ENCODE measurements around the gene FAM162A.
A peak's percentile ranks its signal among the peaks of the same experiment; 100 is the strongest.

The FAM162A gene

DNA sequence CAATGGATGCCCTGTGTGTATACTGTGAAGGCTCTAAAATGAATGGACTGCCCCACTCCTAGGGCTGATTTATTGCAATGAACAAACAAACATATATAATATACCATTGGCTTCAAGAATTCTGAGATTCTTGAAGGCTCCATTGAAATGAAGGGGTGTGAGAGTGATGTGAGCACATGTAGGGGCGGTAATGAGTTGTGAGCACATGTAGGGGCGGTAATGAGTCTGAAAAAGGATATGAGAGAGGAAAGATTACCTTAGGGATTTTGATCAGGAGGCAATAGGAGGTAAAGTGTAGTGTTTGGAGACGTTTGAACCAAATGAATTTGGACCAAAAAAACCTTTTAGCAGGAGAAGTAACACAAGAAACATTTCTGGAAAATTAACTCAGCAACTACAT lies 3.7 kb downstream of the FAM162A start:
- no peak for DNase-seq (ENCODE audit: low read depth in 2 of 2)

DNA sequence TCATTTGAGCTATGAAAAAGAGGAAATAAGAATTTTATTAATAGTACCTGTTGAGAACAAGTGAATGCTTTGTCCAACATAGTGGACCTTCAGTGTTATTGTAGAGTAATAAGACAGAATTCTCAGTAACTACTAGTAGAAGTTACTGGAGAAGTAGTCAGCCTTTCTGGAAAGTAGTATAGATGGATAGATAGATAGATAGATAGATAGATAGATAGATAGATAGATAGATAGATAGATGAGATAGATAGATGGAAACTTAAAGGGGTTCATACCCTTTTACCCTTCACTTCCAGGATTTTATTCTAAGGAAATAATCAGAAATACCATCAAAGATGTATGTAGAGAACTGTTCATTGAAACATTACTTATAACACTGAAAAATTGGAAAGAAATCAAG lies 5.2 kb downstream of the FAM162A start:
- no peak for DNase-seq (ENCODE audit: low read depth in 2 of 2)

DNA sequence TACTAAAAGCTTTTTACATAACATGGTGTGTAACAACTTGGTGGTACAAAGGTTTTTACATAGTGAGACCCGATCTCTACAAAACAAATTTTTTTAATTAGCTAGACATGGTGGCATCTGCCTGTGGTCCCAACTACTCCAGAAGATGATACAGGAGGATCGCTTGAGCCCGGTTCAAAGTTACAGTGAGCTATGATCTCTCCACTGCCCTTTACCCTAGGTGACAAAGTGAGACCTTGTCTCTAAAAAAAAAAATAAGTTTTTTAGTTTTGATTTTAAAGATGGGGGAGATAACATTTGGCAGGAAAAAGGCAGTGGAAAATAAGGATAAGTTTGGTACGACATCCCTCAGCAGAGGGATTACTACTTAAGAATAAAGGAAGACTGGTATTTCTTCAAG lies 5.9 kb downstream of the FAM162A start:
- no peak for DNase-seq (ENCODE audit: low read depth in 2 of 2)

DNA sequence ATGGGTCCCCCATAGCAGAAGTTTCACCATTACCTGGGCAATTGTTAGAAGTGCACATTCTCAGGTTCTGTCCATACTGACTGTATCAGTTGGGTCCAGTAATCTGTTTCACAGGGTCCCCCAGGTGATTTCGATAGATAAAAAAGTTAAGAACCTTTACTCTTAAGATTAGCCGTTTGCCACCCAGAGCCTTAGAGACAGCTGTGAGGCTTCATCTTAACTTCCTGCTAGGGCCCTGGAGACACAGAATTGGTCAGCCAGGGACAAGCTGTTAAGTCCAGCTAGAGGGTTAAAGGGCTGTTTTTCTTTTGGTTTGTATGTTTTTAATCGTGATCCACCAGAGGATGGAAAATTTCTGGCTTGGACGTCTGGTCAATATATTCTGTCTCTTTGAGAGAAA lies 6.7 kb downstream of the FAM162A start:
- no peak for DNase-seq (ENCODE audit: low read depth in 2 of 2)

DNA sequence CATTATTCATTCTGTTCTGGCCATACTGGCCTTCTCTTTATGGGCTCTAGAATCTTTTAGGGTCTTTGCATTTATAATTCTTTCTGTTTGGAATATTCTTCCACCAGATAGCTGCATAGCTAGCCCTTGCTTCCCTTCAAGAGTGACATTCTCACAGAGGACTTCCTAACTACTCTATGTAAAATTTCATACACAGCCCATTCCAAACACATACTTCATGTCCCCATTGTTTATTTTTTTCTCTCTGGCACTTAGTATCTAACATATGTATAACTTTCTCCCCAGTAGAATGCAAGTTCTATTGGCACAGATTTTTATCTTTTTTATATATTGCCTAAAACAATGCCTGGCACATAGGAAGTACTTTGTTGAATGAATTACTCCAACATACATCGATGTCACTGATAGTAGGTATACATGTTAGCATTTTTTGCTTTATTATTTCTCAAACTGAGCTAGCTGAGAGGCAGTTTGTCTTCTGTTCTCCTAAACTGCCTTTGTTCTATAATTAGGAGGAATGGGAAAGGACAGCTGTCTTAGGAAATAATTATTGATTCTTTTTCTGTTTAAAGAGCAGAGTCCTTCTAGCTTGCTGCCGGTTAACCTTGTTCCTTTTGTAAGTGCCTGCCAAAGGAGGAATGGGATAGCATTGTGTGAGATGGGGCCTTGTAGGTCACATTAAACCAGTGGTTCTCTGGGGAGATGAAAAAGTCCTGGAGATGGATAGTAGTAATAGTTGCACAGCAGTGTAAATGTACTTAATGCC lies 7.9 kb downstream of the FAM162A start:
- no peak for DNase-seq (ENCODE audit: low read depth in 2 of 2)

DNA sequence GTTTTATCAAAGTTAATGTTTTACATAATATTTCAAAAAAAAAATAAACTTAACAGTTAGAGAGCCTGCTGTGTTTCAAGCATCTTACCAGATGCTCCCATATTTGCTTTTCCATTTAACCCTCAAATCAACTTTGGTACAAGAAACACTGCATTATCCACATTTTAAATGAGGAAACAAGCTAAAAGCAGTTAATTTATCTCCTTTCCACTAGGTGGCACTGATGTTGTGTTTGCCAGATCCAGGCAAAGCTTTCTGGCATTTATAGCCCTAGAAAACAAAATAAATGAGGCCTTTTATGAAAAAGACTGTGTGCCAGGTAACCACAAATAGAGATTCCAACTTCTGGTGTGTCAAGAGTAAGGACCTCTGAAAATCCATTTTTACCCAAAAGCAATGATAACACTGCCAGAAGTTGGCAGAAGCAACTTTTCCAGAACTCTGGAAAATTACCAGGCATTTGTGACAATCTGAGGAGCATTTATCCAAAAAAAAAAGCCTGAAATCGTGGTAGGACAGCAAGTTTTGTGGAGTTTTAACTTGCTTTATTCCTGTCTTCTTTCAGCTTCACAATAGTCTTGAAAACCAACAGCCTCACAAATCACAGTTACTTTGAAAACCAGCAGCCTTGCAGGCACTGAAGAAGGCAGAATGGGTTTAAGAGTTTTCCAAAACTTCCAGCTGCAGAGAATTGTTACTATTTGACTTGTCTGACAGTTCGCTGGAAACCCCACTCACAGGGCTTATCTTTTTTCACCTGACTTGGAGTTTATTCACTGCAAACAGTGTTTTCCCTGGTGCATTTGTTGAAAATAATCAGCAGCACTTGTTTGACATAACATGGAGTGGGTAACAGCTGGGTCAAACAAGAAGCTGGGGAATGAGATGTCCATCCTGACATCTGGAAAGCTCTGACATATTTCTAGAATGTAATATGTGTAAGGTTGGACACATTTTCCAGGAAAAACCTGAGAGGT lies 9.2 kb downstream of the FAM162A start:
- no peak for DNase-seq (ENCODE audit: low read depth in 2 of 2)

DNA sequence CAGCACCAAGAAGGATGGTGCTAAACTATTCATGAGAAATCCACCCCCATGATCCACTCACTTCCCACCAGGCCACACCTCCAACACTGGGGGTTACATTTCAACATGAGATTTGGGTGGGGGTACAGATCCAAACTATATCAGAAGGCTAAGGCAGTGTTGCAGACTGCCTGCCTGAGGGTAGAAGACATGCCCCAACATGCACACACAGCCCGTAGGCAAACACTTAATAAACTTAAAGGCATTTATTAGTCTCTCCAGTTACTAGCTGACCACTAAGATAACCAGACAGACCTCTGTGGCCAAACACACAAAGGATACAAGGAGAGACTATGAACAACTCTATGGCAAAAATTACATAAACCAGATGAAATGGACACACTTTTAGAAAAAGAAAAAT lies 10.2 kb downstream of the FAM162A start:
- no peak for DNase-seq (ENCODE audit: low read depth in 2 of 2)

DNA sequence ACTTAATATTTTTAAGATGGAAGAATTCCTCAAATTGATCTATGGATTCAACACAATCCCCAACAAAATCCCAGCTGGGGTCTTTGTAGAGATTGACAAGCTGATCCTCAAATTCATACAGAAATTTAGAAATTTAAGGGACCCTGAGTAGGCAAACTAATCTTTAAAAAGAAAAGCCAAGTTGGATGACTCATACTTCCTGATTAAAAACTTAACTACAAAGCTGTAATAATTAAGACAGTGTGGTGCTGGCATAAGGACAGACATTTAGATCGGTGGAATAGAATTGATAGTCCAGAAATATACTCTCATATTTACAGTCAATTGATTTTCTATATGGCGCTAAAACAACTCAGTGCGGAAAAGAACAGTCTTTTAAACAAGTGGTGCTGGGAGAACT lies 11.6 kb downstream of the FAM162A start:
- DNase-seq (ENCODE audit: low read depth in 2 of 2), result no peak

DNA sequence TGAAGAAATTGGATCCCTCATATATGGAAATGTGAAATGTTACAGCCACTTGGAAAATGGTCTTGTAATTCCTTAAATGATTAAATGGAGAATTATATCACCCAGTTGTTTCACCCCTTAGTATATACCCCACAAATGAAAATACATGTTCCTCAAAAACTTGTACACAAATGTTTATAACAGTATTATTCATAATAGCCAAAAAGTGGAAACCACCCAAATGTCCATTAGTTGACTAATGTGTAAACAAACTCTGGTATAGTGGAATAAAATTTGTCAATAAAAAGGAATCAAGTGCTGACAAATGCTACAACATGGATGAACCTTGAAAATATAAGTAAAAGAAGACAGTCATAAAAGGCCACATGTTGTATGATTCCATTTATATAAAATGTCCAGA lies 12.5 kb downstream of the FAM162A start:
- DNase-seq (ENCODE audit: low read depth in 2 of 2), result no peak

DNA sequence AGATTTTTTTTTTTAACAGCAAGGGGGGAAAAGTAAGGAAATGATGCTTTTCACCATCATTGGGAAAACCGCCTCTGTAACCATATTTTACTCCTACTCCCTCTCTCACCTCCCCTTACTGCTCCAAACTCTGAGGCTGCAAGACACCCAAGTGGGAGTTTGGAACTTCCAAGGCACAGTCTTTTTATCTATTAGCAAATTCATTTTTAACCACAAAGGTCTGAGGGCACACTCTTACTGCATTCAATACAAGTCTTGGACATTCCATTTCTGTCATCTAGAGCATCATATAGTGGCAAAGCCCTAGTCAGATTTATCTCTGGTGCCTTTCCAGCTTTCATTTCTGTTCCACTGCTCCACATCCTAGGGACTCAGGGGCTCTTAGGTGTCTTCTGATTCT lies 13.2 kb downstream of the FAM162A start:
- no peak for DNase-seq (ENCODE audit: low read depth in 2 of 2)

DNA sequence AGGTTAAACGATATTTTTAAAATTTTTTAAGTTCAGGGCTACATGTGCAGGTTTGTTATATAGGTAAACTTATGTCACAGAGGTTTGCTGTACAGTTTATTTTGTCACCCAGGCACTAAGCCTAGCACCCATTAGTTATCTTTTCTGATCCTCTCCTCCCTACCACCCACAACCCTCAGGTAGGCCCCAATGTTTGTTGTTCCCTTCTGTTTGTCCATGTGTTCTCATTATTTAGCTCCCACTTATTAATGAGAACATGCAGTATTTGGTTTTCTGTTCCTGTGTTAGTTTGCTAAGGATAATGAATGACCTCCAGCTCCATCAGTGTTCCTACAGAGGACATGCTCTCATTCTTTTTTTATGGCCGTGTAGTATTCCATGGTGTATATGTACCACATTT lies 14.9 kb downstream of the FAM162A start:
- DNase-seq (ENCODE audit: low read depth in 2 of 2), result no peak

DNA sequence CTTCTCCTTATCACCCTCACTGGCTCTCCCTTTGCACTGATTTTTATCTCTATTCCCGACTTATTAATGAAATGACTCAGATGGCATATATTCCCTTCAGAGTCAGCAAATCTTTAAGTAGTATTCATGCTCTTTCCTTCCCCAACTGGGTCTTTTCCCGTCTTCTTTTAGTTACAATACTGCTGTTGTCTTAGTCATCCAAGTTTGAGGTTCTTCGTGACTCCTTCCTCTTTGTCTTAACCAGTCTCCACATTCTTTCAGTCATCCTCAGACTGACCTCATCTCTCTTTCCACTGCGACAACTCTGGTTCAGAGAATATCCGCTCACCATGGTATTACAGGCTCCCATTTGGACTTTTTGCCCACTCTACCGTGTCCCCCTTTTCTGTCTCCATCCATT lies 19.5 kb downstream of the FAM162A start:
- no peak for DNase-seq (ENCODE audit: low read depth in 2 of 2)

DNA sequence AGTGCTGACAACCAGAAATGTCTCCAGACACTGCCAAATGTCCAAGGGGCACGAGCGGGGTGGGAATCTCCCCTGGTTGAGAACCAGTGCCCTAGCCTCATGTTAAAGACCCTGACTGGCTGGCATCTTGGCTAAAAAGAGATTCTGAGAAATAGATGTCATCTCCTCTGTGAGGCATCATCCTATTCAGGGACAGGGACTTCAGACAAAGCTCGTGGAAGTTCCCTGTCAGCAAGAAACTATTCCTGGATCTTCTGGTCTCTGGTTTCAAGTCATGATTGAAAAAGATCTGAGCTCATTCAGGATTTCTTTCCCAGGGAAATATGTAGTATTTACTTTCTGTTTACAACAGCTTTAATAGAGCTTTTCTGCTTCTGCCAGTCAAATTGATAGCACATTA lies 21.0 kb downstream of the FAM162A start:
- DNase-seq (ENCODE audit: low read depth in 2 of 2), result no peak

DNA sequence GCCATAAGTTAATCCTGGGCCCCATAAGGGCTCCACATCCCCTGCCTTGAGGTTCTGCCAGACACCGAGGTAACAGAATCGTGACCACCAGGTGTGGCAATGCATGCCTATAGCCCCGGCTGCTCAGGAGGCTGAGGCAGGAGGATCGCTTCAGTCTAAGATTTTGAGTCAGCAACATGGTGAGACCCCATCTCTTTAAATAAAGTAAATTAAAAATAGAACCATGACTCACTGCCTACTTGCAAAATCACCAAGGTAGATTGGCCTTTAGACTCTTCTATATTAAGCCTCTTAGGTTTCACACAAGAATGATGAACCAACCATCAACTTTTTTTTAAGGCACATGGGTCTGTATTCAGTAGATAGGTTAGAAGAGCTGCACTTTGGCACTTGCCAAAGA lies 22.2 kb downstream of the FAM162A start:
- no peak for DNase-seq (ENCODE audit: low read depth in 2 of 2)

DNA sequence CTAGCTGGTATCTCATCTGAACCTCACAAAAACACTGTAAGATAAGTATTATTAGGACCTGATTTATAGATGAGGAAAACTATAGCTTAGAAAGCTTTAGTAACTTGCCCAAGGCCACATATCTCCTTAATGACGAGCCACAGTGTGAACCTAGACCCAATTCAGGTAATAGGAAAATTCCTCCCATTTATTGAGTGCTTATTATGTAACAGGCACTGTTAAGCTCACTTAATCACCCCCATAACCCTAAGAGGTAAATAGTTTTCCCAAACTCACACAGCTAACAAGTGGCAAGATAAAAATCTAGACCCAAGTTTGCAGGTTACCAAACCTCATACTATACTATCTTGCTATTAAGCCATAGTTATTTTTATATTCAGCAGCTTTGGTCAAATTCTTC lies 24.0 kb downstream of the FAM162A start:
- no peak for DNase-seq (ENCODE audit: low read depth in 2 of 2)

DNA sequence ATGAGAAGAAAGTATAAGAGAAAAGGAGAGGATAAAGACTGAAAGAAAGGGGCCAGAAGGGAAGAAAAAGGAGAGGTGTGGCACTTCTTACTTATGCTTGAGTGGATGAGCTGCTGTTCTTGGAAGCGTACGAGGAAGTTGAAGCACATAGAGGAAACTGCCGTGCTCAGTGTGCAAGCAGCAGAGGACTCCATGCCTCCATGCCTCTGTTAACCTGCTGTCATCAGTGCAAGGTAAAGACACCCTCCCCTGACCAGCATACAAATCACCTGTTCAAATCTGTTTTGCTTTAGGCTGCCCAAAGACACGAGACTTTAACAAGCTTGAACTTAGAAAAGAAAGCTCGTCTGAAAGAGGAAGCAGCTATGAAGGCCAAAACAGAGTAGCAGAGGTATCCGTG lies 25.5 kb downstream of the FAM162A start:
- no peak for DNase-seq (ENCODE audit: low read depth in 2 of 2)

DNA sequence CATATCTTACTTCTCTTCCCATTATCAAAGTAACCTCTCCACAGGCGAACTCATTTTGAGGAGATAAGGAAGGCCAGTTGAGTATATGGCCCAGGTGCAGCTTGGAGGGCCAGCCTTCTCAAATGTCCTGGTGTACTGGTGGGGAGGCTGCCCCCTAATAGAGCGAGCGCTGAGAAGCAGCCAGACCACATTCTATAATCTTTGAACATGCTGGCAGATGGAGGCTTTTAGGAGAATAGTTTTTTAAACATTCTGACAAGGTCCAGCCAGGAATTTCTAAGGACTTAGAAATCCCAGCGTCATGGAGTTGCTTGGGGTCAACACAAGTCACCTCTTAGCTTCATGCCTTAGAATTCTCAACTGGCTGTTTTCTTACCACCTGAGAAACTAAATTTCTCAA lies 26.1 kb downstream of the FAM162A start:
- no peak for DNase-seq (ENCODE audit: low read depth in 2 of 2)

DNA sequence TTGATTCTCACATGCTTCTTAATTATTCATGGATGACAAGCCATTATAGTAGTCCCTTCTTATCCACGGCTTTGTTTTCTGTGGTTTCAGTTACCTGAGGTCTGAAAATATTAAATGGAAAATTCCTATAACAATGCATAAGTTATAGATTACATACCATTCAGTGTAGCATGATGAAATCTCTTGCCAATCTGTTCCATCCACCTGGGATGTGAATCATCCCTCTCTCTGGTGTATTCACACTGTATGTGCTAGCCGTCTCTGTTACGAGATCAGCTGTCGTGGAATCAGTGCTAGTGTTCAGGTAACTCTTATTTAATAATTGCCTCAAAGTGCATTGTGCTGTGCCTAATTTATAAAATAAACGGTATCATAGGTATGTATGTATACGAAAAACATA lies 26.7 kb downstream of the FAM162A start:
- DNase-seq (ENCODE audit: low read depth in 2 of 2), result no peak

DNA sequence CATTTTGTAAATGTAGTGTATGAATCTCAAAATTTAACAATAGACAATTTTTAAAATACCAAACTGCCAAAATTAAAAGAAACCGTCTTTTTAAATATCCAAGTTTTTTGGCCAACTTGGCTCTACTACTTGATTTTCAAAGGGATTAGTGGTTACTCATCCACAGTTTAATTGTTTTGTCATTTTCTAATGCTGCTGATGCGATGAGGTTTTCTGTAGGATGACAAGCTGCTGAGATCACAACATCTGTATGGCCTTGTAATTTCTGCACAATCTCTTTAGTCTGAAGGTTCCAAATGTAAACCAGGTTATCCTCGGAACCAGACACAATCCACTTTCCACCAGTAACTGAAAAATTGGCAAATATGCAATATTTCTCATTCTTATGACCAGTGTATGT lies 30.4 kb downstream of the FAM162A start:
- no peak for DNase-seq (ENCODE audit: low read depth in 2 of 2)

DNA sequence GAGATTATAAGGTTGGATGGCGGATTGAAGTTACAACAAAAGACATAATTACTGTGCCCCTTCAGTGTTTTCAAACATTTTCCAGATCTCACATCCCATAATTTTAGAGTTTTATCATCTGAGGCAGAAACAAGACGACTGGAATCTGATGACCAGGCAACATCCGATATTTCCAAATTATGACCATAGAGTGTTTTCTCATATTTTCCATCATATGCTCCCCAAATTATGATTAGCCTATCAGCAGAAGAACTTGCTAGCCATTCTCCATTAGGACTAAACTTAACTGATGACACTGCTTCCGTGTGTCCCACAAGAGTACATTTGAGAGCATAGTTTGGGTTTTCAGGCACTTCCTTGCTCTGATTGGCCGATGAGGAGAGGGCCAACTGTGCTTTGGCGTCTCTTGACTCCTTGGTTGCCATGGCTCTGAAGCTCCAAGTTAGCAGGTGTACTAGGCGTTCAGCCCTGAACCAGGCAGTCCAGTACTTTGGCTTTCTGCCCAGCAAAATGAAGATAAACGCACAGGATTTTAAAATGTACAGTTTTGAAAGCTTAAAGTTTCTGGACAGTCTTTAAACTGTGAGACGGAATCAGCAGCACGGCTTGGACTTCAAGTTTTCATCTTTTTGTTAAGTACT lies 31.2 kb downstream of the FAM162A start:
- DNase-seq (ENCODE audit: low read depth in 2 of 2), result no peak

DNA sequence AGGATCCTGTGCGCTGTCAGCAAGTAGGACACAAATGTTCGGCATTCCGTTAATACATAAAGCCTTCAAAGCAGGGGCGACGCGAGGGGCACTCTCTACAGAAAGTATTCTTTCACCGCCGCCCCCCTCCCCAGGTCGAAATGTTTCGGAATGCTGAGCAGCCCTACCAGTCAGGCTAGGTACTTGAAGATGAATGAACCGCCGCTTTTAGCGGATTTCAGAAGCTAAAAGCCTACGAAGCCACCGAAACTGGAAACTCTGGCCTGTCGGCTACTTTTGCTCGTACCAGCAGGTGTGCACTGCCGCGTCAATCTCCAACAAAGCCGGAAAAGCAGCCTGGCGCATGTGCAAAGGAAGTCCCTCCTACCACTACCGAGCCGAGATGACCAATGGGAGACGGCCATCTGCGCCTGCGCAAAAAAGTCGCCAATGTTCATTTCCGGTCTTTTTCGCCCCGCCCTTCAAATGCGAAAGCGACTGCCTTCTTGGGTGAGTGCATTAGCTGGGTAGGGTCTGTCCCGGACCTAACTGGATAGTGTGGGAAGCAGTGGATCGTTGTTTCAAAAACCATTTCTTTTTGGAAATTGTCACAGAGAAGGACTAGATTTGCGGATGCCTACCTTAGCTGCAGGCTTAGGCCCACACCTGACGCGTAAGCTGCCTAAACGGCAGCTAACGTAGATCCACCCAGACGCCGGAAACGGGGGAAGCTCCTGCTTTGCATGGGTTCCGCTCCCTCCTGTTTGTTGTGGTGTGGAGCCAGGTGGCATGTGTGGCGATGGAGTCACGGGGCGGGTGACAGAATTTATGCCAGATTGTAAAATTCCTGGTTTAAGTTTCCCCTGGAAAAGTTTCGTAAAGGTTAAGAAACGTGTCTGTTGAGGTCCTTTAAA lies 32.0 kb downstream of the FAM162A start, which contains the start of gene WDR5B:
TSS of gene WDR5B (minus strand) at position 301 of the 893 bp plus-strand sequence. CDS start 534 bp downstream, outside the sequence.
- peak; percentile 98 for DNase-seq (ENCODE audit: low read depth in 2 of 2)

Data from stimulated activated CD8-positive, alpha-beta memory T cell treated with anti-CD3 and anti-CD28 coated beads, Interleukin-2, amount 100 ng/mL, for 1 hour (primary cell).